HG02759 (cell line): ENCODE data around the gene PRKN.

Experiments used
- ATAC-seq: cut with Tn5 transposase; IDR thresholded peaks from one replicate; pipeline ENCODE4 v1.9.1; 2021; ENCODE audit warnings: mild to moderate bottlenecking, moderate library complexity; ENCODE audit not compliant: unreplicated experiment

The PRKN gene

GRCh38 chr6:161701056-161701455, 1026.5 kb downstream of the PRKN start:
- ATAC-seq = no peak

GRCh38 chr6:161696801-161697200, 1030.8 kb downstream of the PRKN start:
- ATAC-seq = no peak

- ATAC-seq = no peak
Measured at GRCh38 chr6:161694995-161695394, 1032.6 kb downstream of the PRKN start.

GRCh38 chr6:161686655-161687054, 1040.9 kb downstream of the PRKN start:
- no peak for ATAC-seq

- ATAC-seq = no peak
Measured at GRCh38 chr6:161684731-161685475, 1042.7 kb downstream of the PRKN start.

- no peak for ATAC-seq
Measured at GRCh38 chr6:161683400-161683799, 1044.2 kb downstream of the PRKN start.

GRCh38 chr6:161682982-161683381, 1044.6 kb downstream of the PRKN start:
- ATAC-seq = no peak

GRCh38 chr6:161679980-161680538, 1047.5 kb downstream of the PRKN start:
- ATAC-seq = no peak

GRCh38 chr6:161677188-161677587, 1050.4 kb downstream of the PRKN start:
- no peak for ATAC-seq

GRCh38 chr6:161676586-161676985, 1051.0 kb downstream of the PRKN start:
- no peak for ATAC-seq

- ATAC-seq = no peak
Measured at GRCh38 chr6:161674930-161675682, 1052.5 kb downstream of the PRKN start.

GRCh38 chr6:161673026-161673425, 1054.5 kb downstream of the PRKN start:
- ATAC-seq = no peak

GRCh38 chr6:161671117-161671516, 1056.4 kb downstream of the PRKN start:
- no peak for ATAC-seq

- no peak for ATAC-seq
Measured at GRCh38 chr6:161668665-161669064, 1058.9 kb downstream of the PRKN start.

GRCh38 chr6:161667957-161668356, 1059.6 kb downstream of the PRKN start:
- ATAC-seq = no peak

- ATAC-seq = no peak
Measured at GRCh38 chr6:161663682-161664081, 1063.9 kb downstream of the PRKN start.

GRCh38 chr6:161660666-161661571, 1066.6 kb downstream of the PRKN start:
- ATAC-seq = no peak

- ATAC-seq = no peak
Measured at GRCh38 chr6:161658211-161658610, 1069.4 kb downstream of the PRKN start.

GRCh38 chr6:161654209-161654608, 1073.4 kb downstream of the PRKN start:
- ATAC-seq = no peak

- no peak for ATAC-seq
Measured at GRCh38 chr6:161651949-161652348, 1075.6 kb downstream of the PRKN start.

GRCh38 chr6:161649841-161650240, 1077.7 kb downstream of the PRKN start:
- ATAC-seq = no peak
